Testis (tissue), 2 donors: ENCODE results near the gene GINS2.

Experiments
- POLR2A ChIP-seq: fragments of 450-650 bp; IDR thresholded peaks from one replicate; pipeline ENCODE4 v1.6.1; 2017; ENCODE audit warnings: antibody characterized with exemption, mild to moderate bottlenecking, moderate library complexity
- TF ChIP-seq, protein P1 (sequence below), 3 experiments: fragments of 450-650 bp in 2 of 3; fragments of 200-600 bp in 1 of 3; sonication (generic) in 1 of 3; IDR thresholded peaks; one replicate each; pipeline ENCODE4 v1.5.1; 2016 to 2019; ENCODE audit warnings: antibody characterized with exemption in 3 of 3, mild to moderate bottlenecking in 2 of 3, moderate library complexity in 1 of 3

DNA sequence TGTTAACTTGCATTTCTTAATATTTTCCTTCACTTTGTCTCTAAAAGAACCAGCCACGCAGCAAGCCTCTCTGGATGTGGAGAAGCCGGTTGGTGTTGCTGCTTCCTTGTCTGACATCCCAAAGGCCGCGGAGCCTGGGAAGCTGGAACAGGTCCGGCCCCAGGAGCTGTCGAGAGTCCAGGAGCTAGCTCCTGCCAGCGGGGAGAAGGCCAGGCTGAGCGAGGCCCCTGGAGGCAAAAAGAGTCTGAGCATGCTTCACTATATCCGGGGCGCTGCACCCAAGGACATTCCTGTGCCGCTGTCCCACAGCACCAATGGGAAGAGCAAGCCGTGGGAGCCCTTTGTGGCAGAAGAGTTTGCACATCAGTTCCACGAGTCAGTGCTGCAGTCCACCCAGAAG is 22.8 kb downstream of the GINS2 start:
- TF ChIP-seq, protein P1, sequence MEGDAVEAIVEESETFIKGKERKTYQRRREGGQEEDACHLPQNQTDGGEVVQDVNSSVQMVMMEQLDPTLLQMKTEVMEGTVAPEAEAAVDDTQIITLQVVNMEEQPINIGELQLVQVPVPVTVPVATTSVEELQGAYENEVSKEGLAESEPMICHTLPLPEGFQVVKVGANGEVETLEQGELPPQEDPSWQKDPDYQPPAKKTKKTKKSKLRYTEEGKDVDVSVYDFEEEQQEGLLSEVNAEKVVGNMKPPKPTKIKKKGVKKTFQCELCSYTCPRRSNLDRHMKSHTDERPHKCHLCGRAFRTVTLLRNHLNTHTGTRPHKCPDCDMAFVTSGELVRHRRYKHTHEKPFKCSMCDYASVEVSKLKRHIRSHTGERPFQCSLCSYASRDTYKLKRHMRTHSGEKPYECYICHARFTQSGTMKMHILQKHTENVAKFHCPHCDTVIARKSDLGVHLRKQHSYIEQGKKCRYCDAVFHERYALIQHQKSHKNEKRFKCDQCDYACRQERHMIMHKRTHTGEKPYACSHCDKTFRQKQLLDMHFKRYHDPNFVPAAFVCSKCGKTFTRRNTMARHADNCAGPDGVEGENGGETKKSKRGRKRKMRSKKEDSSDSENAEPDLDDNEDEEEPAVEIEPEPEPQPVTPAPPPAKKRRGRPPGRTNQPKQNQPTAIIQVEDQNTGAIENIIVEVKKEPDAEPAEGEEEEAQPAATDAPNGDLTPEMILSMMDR (IDR thresholded peaks at IDR 0.05): no peak
- TF ChIP-seq POLR2A: no peak
